WERI-Rb-1 (cell line): Measurements from ENCODE around the gene TRMT112.
A peak's percentile ranks its signal among the peaks of the same experiment; 100 is the strongest.

Experiments used
- DNase-seq: peaks from one replicate; pipeline ENCODE4 v3.0.0-alpha.2; 2020
- H3K27ac ChIP-seq: fragments of 250-450 bp; sonication (Bioruptor Pico); 2 replicates; pipeline ENCODE4 v1.5.1; 2020; ENCODE audit warnings: mild to moderate bottlenecking, moderate library complexity
- H3K27me3 ChIP-seq: fragments of 250-450 bp; sonication (Bioruptor Pico); 2 replicates; pipeline ENCODE4 v1.5.1; 2021; ENCODE audit warnings: mild to moderate bottlenecking, low read depth, moderate library complexity; ENCODE audit not compliant: insufficient read depth, severe bottlenecking
- H3K36me3 ChIP-seq: fragments of 250-450 bp; sonication (Bioruptor Pico); 2 replicates; pipeline ENCODE4 v1.5.1; 2020; ENCODE audit warnings: mild to moderate bottlenecking, moderate library complexity
- H3K4me3 ChIP-seq: 2 replicates; pipeline ENCODE4 v1.5.1; 2011; ENCODE audit warnings: low read depth, mild to moderate bottlenecking, control low read depth, low read length
- H3K9me3 ChIP-seq: fragments of 250-450 bp; sonication (Bioruptor Pico); 2 replicates; pipeline ENCODE4 v1.5.1; 2021; ENCODE audit warnings: mild to moderate bottlenecking, moderate library complexity; ENCODE audit not compliant: severe bottlenecking
- CTCF ChIP-seq: IDR thresholded peaks from 2 replicates; pipeline ENCODE4 v1.5.1; 2011; ENCODE audit warnings: low read depth, mild to moderate bottlenecking, control low read depth, inconsistent platforms, low read length

TRMT112 gene

GRCh38 chr11:64360448-64360921 lies 43.1 kb upstream of the TRMT112 start:
- Histone ChIP-seq H3K4me3 (no peak overlapping the region), H3K27me3 (no peaks in the 10 kb centered on the region), H3K36me3 (peaks cover 21% of the 10 kb centered on the region), H3K9me3 (no peaks in the 10 kb centered on the region), H3K27ac (no peak overlapping the region)
- DNase-seq = no peak
- no peak for TF ChIP-seq CTCF

GRCh38 chr11:64359712-64360445 lies 42.5 kb upstream of the TRMT112 start:
- TF ChIP-seq CTCF = no peak
- Histone ChIP-seq H3K27ac (no peak overlapping the region), H3K27me3 (no peaks in the 10 kb centered on the region), H3K9me3 (no peaks in the 10 kb centered on the region), H3K4me3 (peak overlapping the region; percentile 53), H3K36me3 (peaks cover 18% of the 10 kb centered on the region)
- no peak for DNase-seq

- peak within 1 kb of the TSS; percentile 62 for H3K27ac ChIP-seq
- peak within 1 kb of the TSS; percentile 53 for H3K4me3 ChIP-seq
- peaks cover 18% of the 10 kb centered on the region for H3K36me3 ChIP-seq
- H3K9me3 ChIP-seq = no peaks in the 10 kb centered on the region
- no peak for TF ChIP-seq CTCF
- no peak for DNase-seq
- H3K27me3 ChIP-seq = no peaks in the 10 kb centered on the region
These were observed 41.8 kb upstream of the TRMT112 start, which contains the start of gene RPS6KA4 for GRCh38 chr11:64358907-64359711. TSS of gene RPS6KA4 (plus strand) at chr11:64359162. CDS start at chr11:64359236, 74 bp downstream.

GRCh38 chr11:64358536-64358906 lies 41.2 kb upstream of the TRMT112 start:
- Histone ChIP-seq H3K4me3 (peak overlapping the region; percentile 53), H3K27ac (peak overlapping the region; percentile 62), H3K27me3 (no peaks in the 10 kb centered on the region), H3K9me3 (no peaks in the 10 kb centered on the region), H3K36me3 (peaks cover 15% of the 10 kb centered on the region)
- TF ChIP-seq CTCF = no peak
- DNase-seq = no peak

- H3K36me3 ChIP-seq = peaks cover 13% of the 10 kb centered on the region
- no peak overlapping the region for H3K4me3 ChIP-seq
- no peak for DNase-seq
These were observed 40.7 kb upstream of the TRMT112 start for GRCh38 chr11:64357904-64358535.

More at GRCh38 chr11:64357904-64358535, 40.7 kb upstream of the TRMT112 start:
- no peak for TF ChIP-seq CTCF
- Histone ChIP-seq H3K9me3 (no peaks in the 10 kb centered on the region), H3K27ac (peak overlapping the region; percentile 62; the same call in 1 of the 2 replicates), H3K27me3 (no peaks in the 10 kb centered on the region)
